K562 (cell line): ENCODE measurements around the gene MRPL48. TPM values are rescaled to one million over a fixed set of nuclear protein-coding genes. Genes with fewer than 3 reads are reported as not detected.

Experiments used
- ATF1 ChIP-seq, 2 experiments: fragments of 450-650 bp in 1 of 2; IDR thresholded peaks; 2 replicates each; pipeline ENCODE4 v1.6.1; 2016; ENCODE audit warnings: missing compliant biosample characterization in 1 of 2, missing genetic modification characterization in 1 of 2
- ERF ChIP-seq: fragments of 450-650 bp; formaldehyde crosslinking; IDR thresholded peaks from 2 replicates; pipeline ENCODE4 v1.4.0; 2020; ENCODE audit warnings: mild to moderate bottlenecking, mixed read lengths
- FOXJ2 ChIP-seq: fragments of 200-800 bp; sonication (Bioruptor generic); IDR thresholded peaks from 2 replicates; pipeline ENCODE4 v1.6.1; 2016; ENCODE audit warnings: missing genetic modification characterization, missing compliant biosample characterization
- KLF1 ChIP-seq: fragments of 450-650 bp; IDR thresholded peaks from 2 replicates; pipeline ENCODE4 v1.6.1; 2016; ENCODE audit warnings: missing genetic modification characterization, missing compliant biosample characterization
- TAF7 ChIP-seq: fragments of 450-650 bp; IDR thresholded peaks from 2 replicates; pipeline ENCODE4 v1.6.1; 2016; ENCODE audit warnings: missing genetic modification characterization, missing compliant biosample characterization
- ZNF263 ChIP-seq: sonication (generic); formaldehyde crosslinking; IDR thresholded peaks from 2 replicates; pipeline ENCODE4 v1.8.0; 2022; ENCODE audit warnings: mild to moderate bottlenecking, missing genetic modification reagents, borderline replicate concordance
- ZNF644 ChIP-seq: fragments of 200-800 bp; sonication (Bioruptor generic); IDR thresholded peaks from 2 replicates; pipeline ENCODE4 v1.6.1; 2016; ENCODE audit warnings: low read depth, missing genetic modification characterization, missing compliant biosample characterization
- polyA plus RNA-seq, 8 experiments: library from polyadenylated mRNA; depleted of rRNA in 4 of 8; stranded (reverse) in 5 of 8; unstranded in 3 of 8; fragments of >200 nt; fragmentation: Nextera tagmentation in 2 of 8; fragmentation: Illumina TruSeq in 1 of 8; extraction: Ambion mirVana in 2 of 8; extraction: Trizol in 1 of 8; gene quantifications; 2 replicates each; pipeline versions ENCODE4 v1.2.1 to v1.2.3, GENCODE V29; 2011 to 2014; ENCODE audit warnings: inconsistent platforms in 1 of 8, missing spikeins in 1 of 8
- total RNA-seq, 7 experiments: library from RNA; depleted of rRNA in 6 of 7; stranded (reverse); fragments of >200 nt in 6 of 7; fragmentation: Illumina TruSeq in 2 of 7; extraction: Trizol in 2 of 7; gene quantifications; 2 replicates each; pipeline versions ENCODE4 v1.2.1 to v1.2.3, GENCODE V29; 2011 to 2021; ENCODE audit warnings: low replicate concordance in 1 of 7
- TF ChIP-seq, protein P1 (sequence below): sonication (generic); formaldehyde crosslinking; IDR thresholded peaks from 2 replicates; pipeline ENCODE4 v1.8.1; 2023; ENCODE audit warnings: mild to moderate bottlenecking, missing genetic modification reagents
- TF ChIP-seq, protein P2 (sequence below): fragments of 250-450 bp; sonication (Bioruptor Pico); IDR thresholded peaks from 2 replicates; pipeline ENCODE4 v1.4.0; 2020; ENCODE audit warnings: borderline replicate concordance

The MRPL48 gene
- total and polyA plus RNA-seq, 9 of the 15 experiments (the other 6 are each of a cell fraction or from before 2014, with no cell fraction given) = 66.0 to 237 (median 104) TPM

DNA sequence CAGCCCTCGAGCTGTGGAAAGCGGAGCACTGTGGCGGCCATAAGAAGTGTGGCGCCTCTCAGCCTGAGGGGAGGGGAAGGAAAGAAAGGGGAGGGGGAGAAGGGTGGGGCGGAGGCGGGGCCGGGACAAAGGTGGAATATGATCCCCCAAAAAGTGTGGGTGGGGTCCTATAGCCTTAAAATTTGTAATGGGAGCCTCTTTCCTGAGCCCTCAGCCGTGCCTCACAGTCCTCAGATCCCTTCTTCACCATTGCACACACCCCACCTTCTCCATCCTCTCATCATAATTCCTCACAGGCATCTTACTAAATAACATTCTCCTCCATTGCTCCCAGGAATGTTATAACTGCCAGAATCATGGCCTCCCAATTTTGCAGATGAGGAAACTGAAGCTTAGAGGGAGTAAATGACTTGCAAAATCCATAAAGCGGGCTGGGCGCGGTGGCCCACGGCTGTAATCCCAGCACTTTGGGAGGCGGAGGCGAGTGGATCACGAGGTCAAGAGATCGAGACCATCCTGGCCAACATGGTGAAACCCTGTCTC, 26.2 kb upstream of the MRPL48 start (continued):
- TF ChIP-seq, protein P1, sequence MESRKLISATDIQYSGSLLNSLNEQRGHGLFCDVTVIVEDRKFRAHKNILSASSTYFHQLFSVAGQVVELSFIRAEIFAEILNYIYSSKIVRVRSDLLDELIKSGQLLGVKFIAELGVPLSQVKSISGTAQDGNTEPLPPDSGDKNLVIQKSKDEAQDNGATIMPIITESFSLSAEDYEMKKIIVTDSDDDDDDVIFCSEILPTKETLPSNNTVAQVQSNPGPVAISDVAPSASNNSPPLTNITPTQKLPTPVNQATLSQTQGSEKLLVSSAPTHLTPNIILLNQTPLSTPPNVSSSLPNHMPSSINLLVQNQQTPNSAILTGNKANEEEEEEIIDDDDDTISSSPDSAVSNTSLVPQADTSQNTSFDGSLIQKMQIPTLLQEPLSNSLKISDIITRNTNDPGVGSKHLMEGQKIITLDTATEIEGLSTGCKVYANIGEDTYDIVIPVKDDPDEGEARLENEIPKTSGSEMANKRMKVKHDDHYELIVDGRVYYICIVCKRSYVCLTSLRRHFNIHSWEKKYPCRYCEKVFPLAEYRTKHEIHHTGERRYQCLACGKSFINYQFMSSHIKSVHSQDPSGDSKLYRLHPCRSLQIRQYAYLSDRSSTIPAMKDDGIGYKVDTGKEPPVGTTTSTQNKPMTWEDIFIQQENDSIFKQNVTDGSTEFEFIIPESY (CRISPR knock-in tag) = no peak; the same call in 1 of the 2 replicates
- TF ChIP-seq ZNF644 (tag) = 0 out of 2 replicates have a peak, but pooled peaks have one; percentile 53
- TF ChIP-seq ATF1 (CRISPR knock-in tag; IDR thresholded peaks at IDR 0.05) = no peak
- TF ChIP-seq ATF1 (tag; IDR thresholded peaks at IDR 0.05) = peak; percentile 81
- TF ChIP-seq ERF (CRISPR knock-in tag) = no peak
- TF ChIP-seq, protein P2, sequence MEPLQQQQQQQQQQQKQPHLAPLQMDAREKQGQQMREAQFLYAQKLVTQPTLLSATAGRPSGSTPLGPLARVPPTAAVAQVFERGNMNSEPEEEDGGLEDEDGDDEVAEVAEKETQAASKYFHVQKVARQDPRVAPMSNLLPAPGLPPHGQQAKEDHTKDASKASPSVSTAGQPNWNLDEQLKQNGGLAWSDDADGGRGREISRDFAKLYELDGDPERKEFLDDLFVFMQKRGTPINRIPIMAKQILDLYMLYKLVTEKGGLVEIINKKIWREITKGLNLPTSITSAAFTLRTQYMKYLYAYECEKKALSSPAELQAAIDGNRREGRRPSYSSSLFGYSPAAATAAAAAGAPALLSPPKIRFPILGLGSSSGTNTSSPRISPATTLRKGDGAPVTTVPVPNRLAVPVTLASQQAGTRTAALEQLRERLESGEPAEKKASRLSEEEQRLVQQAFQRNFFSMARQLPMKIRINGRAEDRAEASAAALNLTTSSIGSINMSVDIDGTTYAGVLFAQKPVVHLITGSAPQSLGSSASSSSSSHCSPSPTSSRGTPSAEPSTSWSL (CRISPR knock-in tag) = no peak
- TF ChIP-seq ZNF263 (CRISPR knock-in tag) = no peak
- 0 out of 2 replicates have a peak, but pooled peaks have one; percentile 50 for TF ChIP-seq TAF7 (tag)
- TF ChIP-seq KLF1 (tag) = no peak
- TF ChIP-seq FOXJ2 (tag) = no peak
